ENCODE measurements around the gene ENTPD3. TPM values are rescaled to one million over a fixed set of nuclear protein-coding genes. Genes with fewer than 3 reads are reported as not detected.

The ENTPD3 gene
- total RNA-seq, 1 donor from 2014 or later: 0.11 TPM

- no peak for DNase-seq
These were observed 17.7 kb downstream of the ENTPD3 start for GRCh38 chr3:40404591-40405198.

DNA sequence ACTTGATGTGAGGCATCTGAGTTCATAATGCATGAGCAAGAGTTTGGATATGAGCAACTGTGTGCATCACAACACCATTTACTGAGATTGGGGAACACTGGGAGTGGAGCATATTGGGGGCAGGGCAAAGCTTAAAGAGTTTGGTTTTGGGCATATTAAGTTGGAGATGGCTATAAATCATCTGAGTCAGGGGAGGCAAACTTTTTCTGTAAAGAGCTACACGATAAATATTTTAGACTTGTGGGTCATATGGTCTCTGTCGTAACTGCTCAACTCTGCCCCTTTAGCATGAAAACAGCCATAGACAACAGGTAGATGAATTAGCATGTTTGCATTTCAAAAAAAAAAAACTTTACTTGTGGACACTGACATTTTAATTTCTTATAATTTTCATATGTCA is 20.0 kb downstream of the ENTPD3 start:
- Histone ChIP-seq H3K9me3 (replicated peaks) (no peaks in the 10 kb centered on the region), H3K4me1 (peaks cover 3% of the 10 kb centered on the region), H3K27me3 (ENCODE audit: low read depth) (no peaks in the 10 kb centered on the region), H3K4me3 (no peak overlapping the region), H3K27ac (replicated peaks) (no peak overlapping the region), H3K36me3 (no peaks in the 10 kb centered on the region)
- no peak for TF ChIP-seq CTCF (IDR thresholded peaks at IDR 0.05; ENCODE audit: borderline replicate concordance)
- DNase-seq: no peak
- intact Hi-C loops (cut with micrococcal nuclease): no loop called here

More at GRCh38 chr3:40404591-40405198, 17.7 kb downstream of the ENTPD3 start:
- Histone ChIP-seq H3K9me3 (replicated peaks) (no peaks in the 10 kb centered on the region), H3K4me3 (no peak overlapping the region), H3K27me3 (ENCODE audit: low read depth) (no peaks in the 10 kb centered on the region), H3K36me3 (no peaks in the 10 kb centered on the region), H3K27ac (replicated peaks) (no peak overlapping the region), H3K4me1 (no peaks in the 10 kb centered on the region)
- intact Hi-C loops (cut with micrococcal nuclease): no loop called here
- TF ChIP-seq CTCF (IDR thresholded peaks at IDR 0.05; ENCODE audit: borderline replicate concordance): no peak

DNA sequence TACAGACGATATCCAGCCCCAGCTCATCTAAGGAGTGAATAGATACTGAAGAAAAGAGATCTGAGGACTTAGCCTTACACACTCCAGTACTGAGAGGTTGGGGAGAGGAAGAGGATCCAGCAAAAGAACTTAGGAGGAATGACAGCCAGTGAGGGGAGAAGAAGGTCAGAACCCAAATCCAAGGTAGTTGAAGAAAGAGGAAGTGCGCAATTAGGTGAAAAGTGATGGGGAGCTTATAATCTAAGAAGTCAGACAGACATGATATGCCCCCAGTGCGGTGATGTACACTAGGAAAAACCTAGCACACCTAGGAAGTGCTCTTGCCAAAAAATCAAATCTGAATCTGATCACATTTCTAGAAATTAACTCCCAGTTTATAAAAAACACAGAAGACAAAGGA is 20.6 kb downstream of the ENTPD3 start:
- peaks cover 5% of the 10 kb centered on the region for H3K4me1 ChIP-seq
- H3K9me3 ChIP-seq (replicated peaks): no peaks in the 10 kb centered on the region
- TF ChIP-seq CTCF (IDR thresholded peaks at IDR 0.05; ENCODE audit: borderline replicate concordance): no peak
- intact Hi-C loops (cut with micrococcal nuclease): no loop called here
- no peak overlapping the region for H3K4me3 ChIP-seq
- no peak overlapping the region for H3K27ac ChIP-seq (replicated peaks)
- no peaks in the 10 kb centered on the region for H3K36me3 ChIP-seq
- no peaks in the 10 kb centered on the region for H3K27me3 ChIP-seq (ENCODE audit: low read depth)
- DNase-seq: no peak

GRCh38 chr3:40414270-40414669 is 27.3 kb downstream of the ENTPD3 start:
- intact Hi-C loops (cut with micrococcal nuclease): no loop called here

GRCh38 chr3:40417845-40418543 is 31.0 kb downstream of the ENTPD3 start:
- no peaks in the 10 kb centered on the region for H3K27me3 ChIP-seq (ENCODE audit: low read depth)
- intact Hi-C loops (cut with micrococcal nuclease): no loop called here
- no peak for DNase-seq
- no peak overlapping the region for H3K27ac ChIP-seq (replicated peaks)
- no peak overlapping the region for H3K4me3 ChIP-seq
- H3K4me1 ChIP-seq: peaks cover 15% of the 10 kb centered on the region
- TF ChIP-seq CTCF (IDR thresholded peaks at IDR 0.05; ENCODE audit: borderline replicate concordance): no peak
- H3K9me3 ChIP-seq (replicated peaks): no peaks in the 10 kb centered on the region
- H3K36me3 ChIP-seq: peaks cover 3% of the 10 kb centered on the region

More at GRCh38 chr3:40414270-40414669, 27.3 kb downstream of the ENTPD3 start:
- peak overlapping the region; percentile 56 for H3K27ac ChIP-seq (replicated peaks)
- no peaks in the 10 kb centered on the region for H3K36me3 ChIP-seq
- TF ChIP-seq CTCF (IDR thresholded peaks at IDR 0.05; ENCODE audit: borderline replicate concordance): no peak
- DNase-seq: no peak
- no peaks in the 10 kb centered on the region for H3K9me3 ChIP-seq (replicated peaks)
- no peaks in the 10 kb centered on the region for H3K27me3 ChIP-seq (ENCODE audit: low read depth)
- H3K4me3 ChIP-seq: no peak overlapping the region
- H3K4me1 ChIP-seq: peaks cover 20% of the 10 kb centered on the region
